Trophoblast cell (in vitro differentiated cells and primary cell): ENCODE data around the gene SSNA1.

ENCODE experiments used
- DNase-seq, 2 donors: peaks; one replicate each; pipeline ENCODE4 v3.0.0-alpha.2; 2016
- H2AFZ ChIP-seq: 2 replicates; pipeline ENCODE4 v1.6.1; 2013; ENCODE audit warnings: low read length, moderate library complexity, mild to moderate bottlenecking; ENCODE audit not compliant: insufficient read depth, poor library complexity
- H2AK5ac ChIP-seq: 2 replicates; pipeline ENCODE4 v1.6.1; 2013; ENCODE audit warnings: mild to moderate bottlenecking, low read length
- H2BK120ac ChIP-seq: 2 replicates; pipeline ENCODE4 v1.6.1; 2013; ENCODE audit warnings: low read length, mild to moderate bottlenecking, moderate library complexity; ENCODE audit not compliant: insufficient read depth, poor library complexity
- H2BK12ac ChIP-seq: 2 replicates; pipeline ENCODE4 v1.6.1; 2013; ENCODE audit warnings: mild to moderate bottlenecking, low read length, moderate library complexity
- H2BK5ac ChIP-seq: 2 replicates; pipeline ENCODE4 v1.6.1; 2013; ENCODE audit warnings: low read length, low read depth, moderate library complexity, mild to moderate bottlenecking; ENCODE audit not compliant: poor library complexity
- H3K14ac ChIP-seq: 2 replicates; pipeline ENCODE4 v1.6.1; 2013; ENCODE audit warnings: mild to moderate bottlenecking, low read length
- H3K18ac ChIP-seq: 2 replicates; pipeline ENCODE4 v1.6.1; 2013; ENCODE audit warnings: mild to moderate bottlenecking, low read length
- H3K23ac ChIP-seq: 2 replicates; pipeline ENCODE4 v1.6.1; 2013; ENCODE audit warnings: low read length
- H3K27ac ChIP-seq: 2 replicates; pipeline ENCODE4 v1.5.1; 2013; ENCODE audit warnings: low read depth, mild to moderate bottlenecking, inconsistent platforms, low read length, moderate library complexity
- H3K27me3 ChIP-seq: 2 replicates; pipeline ENCODE4 v1.6.1; 2013; ENCODE audit warnings: inconsistent platforms, mild to moderate bottlenecking, low read length, moderate library complexity; ENCODE audit not compliant: insufficient read depth
- H3K36me3 ChIP-seq, 2 experiments: 1 replicate in 1 of 2; 2 replicates in 1 of 2; pipeline ENCODE4 v1.6.1; 2013; ENCODE audit warnings: low read length in 2 of 2, mild to moderate bottlenecking in 2 of 2, moderate library complexity in 1 of 2; ENCODE audit not compliant: insufficient read depth in 2 of 2, control insufficient read depth in 1 of 2
- H3K4ac ChIP-seq: 2 replicates; pipeline ENCODE4 v1.6.1; 2013; ENCODE audit warnings: low read depth, mild to moderate bottlenecking, low read length, moderate library complexity
- H3K4me1 ChIP-seq, 2 experiments: 1 replicate in 1 of 2; 2 replicates in 1 of 2; pipeline ENCODE4 v1.6.1; 2013; ENCODE audit warnings: low read length in 2 of 2, mild to moderate bottlenecking in 2 of 2, moderate library complexity in 1 of 2; ENCODE audit not compliant: insufficient read depth in 2 of 2, control insufficient read depth in 1 of 2
- H3K4me2 ChIP-seq: 2 replicates; pipeline ENCODE4 v1.6.1; 2013; ENCODE audit warnings: inconsistent platforms, mild to moderate bottlenecking, low read length, moderate library complexity
- H3K4me3 ChIP-seq: 2 replicates; pipeline ENCODE4 v1.5.1; 2013; ENCODE audit warnings: mild to moderate bottlenecking, low read depth, low read length, inconsistent platforms
- H3K79me1 ChIP-seq: one replicate; pipeline ENCODE4 v1.6.1; 2013; ENCODE audit warnings: low read length
- H3K79me2 ChIP-seq: 2 replicates; pipeline ENCODE4 v1.6.1; 2013; ENCODE audit warnings: low read length, mild to moderate bottlenecking; ENCODE audit not compliant: control insufficient read depth, insufficient read depth, poor library complexity
- H3K9ac ChIP-seq: 2 replicates; pipeline ENCODE4 v1.6.1; 2013; ENCODE audit warnings: mild to moderate bottlenecking, low read length
- H3K9me3 ChIP-seq: 2 replicates; pipeline ENCODE4 v1.6.1; 2013; ENCODE audit warnings: low read depth, mild to moderate bottlenecking, control low read depth, inconsistent platforms, low read length; ENCODE audit not compliant: insufficient read depth
- H4K12ac ChIP-seq: 2 replicates; pipeline ENCODE4 v1.6.1; 2013; ENCODE audit warnings: low read depth, mild to moderate bottlenecking, low read length, moderate library complexity
- H4K8ac ChIP-seq: 2 replicates; pipeline ENCODE4 v1.6.1; 2013; ENCODE audit warnings: low read depth, mild to moderate bottlenecking, low read length, moderate library complexity
- H4K91ac ChIP-seq: one replicate; pipeline ENCODE4 v1.6.1; 2013; ENCODE audit warnings: low read depth, mild to moderate bottlenecking, low read length, moderate library complexity
- WGBS: extraction: QIAGEN DNeasy Blood & Tissue Kit; methylation state at CpG from one replicate; pipeline ENCODE4 v1.1.7; 2013; ENCODE audit warnings: missing lambda C conversion rate; ENCODE audit not compliant: insufficient read length, insufficient coverage; ENCODE audit errors: extremely low coverage; 5-methylcytosine and 5-hydroxymethylcytosine counted together

Gene SSNA1

GRCh38 chr9:137228968-137229896 lies 40.8 kb downstream of the SSNA1 start:
- Histone ChIP-seq H2AK5ac (no peak overlapping the region), H3K27ac (no peak overlapping the region), H4K91ac (no peak overlapping the region), H2BK120ac (no peak overlapping the region), H4K8ac (no peak overlapping the region), H4K12ac (no peak overlapping the region), H3K4me2 (no peak overlapping the region), H3K79me1 (no peaks in the 10 kb centered on the region), H2AFZ (no peak overlapping the region), H3K9ac (no peak overlapping the region), H3K9me3 (peaks cover 3% of the 10 kb centered on the region), H2BK5ac (no peak overlapping the region), H2BK12ac (no peak overlapping the region), H3K79me2 (no peaks in the 10 kb centered on the region), H3K14ac (no peak overlapping the region), H3K4ac (no peak overlapping the region), H3K27me3 (no peaks in the 10 kb centered on the region), H3K4me3 (no peak overlapping the region), H3K36me3 (no peaks in the 10 kb centered on the region), H3K23ac (no peak overlapping the region), H3K4me1 (peaks cover 10 to 17% of the 10 kb centered on the region in 2 experiments), H3K18ac (no peak overlapping the region)
- no peak for DNase-seq
- no CpG with 5 or more reads among the region's 27 CpGs for WGBS

GRCh38 chr9:137229903-137230704 lies 41.6 kb downstream of the SSNA1 start:
- no peak overlapping the region for H3K9ac ChIP-seq
- no peak overlapping the region for H3K14ac ChIP-seq
- H2AK5ac ChIP-seq = no peak overlapping the region
- no peaks in the 10 kb centered on the region for H3K79me2 ChIP-seq
- no peaks in the 10 kb centered on the region for H3K79me1 ChIP-seq
- no peak overlapping the region for H2BK120ac ChIP-seq
- no peak overlapping the region for H4K91ac ChIP-seq
- no peaks in the 10 kb centered on the region for H3K27me3 ChIP-seq
- no peak overlapping the region for H4K12ac ChIP-seq
- no peak overlapping the region for H2AFZ ChIP-seq
- no peak for DNase-seq
- no peak overlapping the region for H2BK5ac ChIP-seq
- H3K23ac ChIP-seq = no peak overlapping the region
- no peak overlapping the region for H2BK12ac ChIP-seq
- no peaks in the 10 kb centered on the region for H3K36me3 ChIP-seq
- peaks cover 10 to 17% of the 10 kb centered on the region in 2 experiments for H3K4me1 ChIP-seq
- no peak overlapping the region for H3K4me3 ChIP-seq
- H3K4me2 ChIP-seq = no peak overlapping the region
- no peak overlapping the region for H3K18ac ChIP-seq
- H3K27ac ChIP-seq = no peak overlapping the region
- H3K4ac ChIP-seq = no peak overlapping the region
- H3K9me3 ChIP-seq = peaks cover 3% of the 10 kb centered on the region
- H4K8ac ChIP-seq = no peak overlapping the region
- no CpG with 5 or more reads among the region's 31 CpGs for WGBS

- H3K4me1 ChIP-seq = peaks cover 10 to 17% of the 10 kb centered on the region in 2 experiments
- no peak within 1 kb of the TSS for H2BK12ac ChIP-seq
- no peak within 1 kb of the TSS for H3K4me3 ChIP-seq
- H3K4ac ChIP-seq = no peak within 1 kb of the TSS
- H2BK5ac ChIP-seq = no peak within 1 kb of the TSS
- WGBS = no CpG with 5 or more reads among the region's 14 CpGs
- no peak within 1 kb of the TSS for H4K8ac ChIP-seq
- no peak within 1 kb of the TSS for H3K18ac ChIP-seq
- H3K79me2 ChIP-seq = no peaks in the 10 kb centered on the region
- no peak within 1 kb of the TSS for H3K4me2 ChIP-seq
- no peaks in the 10 kb centered on the region for H3K79me1 ChIP-seq
- DNase-seq = no peak
- H3K36me3 ChIP-seq = no peaks in the 10 kb centered on the region
- no peak within 1 kb of the TSS for H3K27ac ChIP-seq
- H3K23ac ChIP-seq = no peak within 1 kb of the TSS
- no peaks in the 10 kb centered on the region for H3K27me3 ChIP-seq
- H2AFZ ChIP-seq = no peak within 1 kb of the TSS
- H2BK120ac ChIP-seq = no peak within 1 kb of the TSS
- H4K91ac ChIP-seq = no peak within 1 kb of the TSS
- H4K12ac ChIP-seq = no peak within 1 kb of the TSS
- no peak within 1 kb of the TSS for H3K9ac ChIP-seq
- peaks cover 3% of the 10 kb centered on the region for H3K9me3 ChIP-seq
- no peak within 1 kb of the TSS for H3K14ac ChIP-seq
- no peak within 1 kb of the TSS for H2AK5ac ChIP-seq
Observed at GRCh38 chr9:137230705-137231371, 42.4 kb downstream of the SSNA1 start, which contains the start of gene SLC34A3. SLC34A3 (plus strand) TSS chr9:137230901; CDS start chr9:137231703, 802 bp downstream.

- Histone ChIP-seq H3K9me3 (peaks cover 3% of the 10 kb centered on the region), H2BK12ac (no peak overlapping the region), H2BK120ac (no peak overlapping the region), H2AFZ (no peak overlapping the region), H3K4me3 (no peak overlapping the region), H3K18ac (no peak overlapping the region), H4K8ac (no peak overlapping the region), H3K4me1 (peaks cover 7 to 14% of the 10 kb centered on the region in 2 experiments), H3K14ac (no peak overlapping the region), H3K27ac (no peak overlapping the region), H4K12ac (no peak overlapping the region), H3K4me2 (no peak overlapping the region), H3K79me2 (no peaks in the 10 kb centered on the region), H3K27me3 (no peaks in the 10 kb centered on the region), H3K36me3 (no peaks in the 10 kb centered on the region), H3K23ac (no peak overlapping the region), H3K4ac (no peak overlapping the region), H3K79me1 (no peaks in the 10 kb centered on the region), H3K9ac (no peak overlapping the region), H4K91ac (no peak overlapping the region), H2AK5ac (no peak overlapping the region), H2BK5ac (no peak overlapping the region)
- WGBS = no CpG with 5 or more reads among the region's 23 CpGs
- no peak for DNase-seq
Observed at GRCh38 chr9:137231372-137232039, 43.0 kb downstream of the SSNA1 start.
